IMR-90 (cell line): ENCODE results near the gene PI4KA. TPM values are rescaled to one million over a fixed set of nuclear protein-coding genes. Genes with fewer than 3 reads are reported as not detected.
"Not testable (repeated sequence)": the region's sequence is repeated elsewhere in the genome, so short reads cannot be mapped to it uniquely, and the experiment has no call there.

Experiments used
- ATAC-seq: fragments of 200-7000 bp; cut with Tn5 transposase; 2 replicates; pipeline ENCODE4 v1.9.1; 2020; ENCODE audit warnings: low read depth, mild to moderate bottlenecking, moderate library complexity
- BruUV-seq: library from RNA; stranded (reverse); fragments of 400-500 nt; replicated peaks from 2 replicates; lab custom pipeline; 2021; lab: Mats Ljungman, UMichigan
- CTCF ChIA-PET: fragments of 300-600 bp; formaldehyde crosslinking; extraction: SDS; loops from one replicate; lab custom pipeline; 2021; ENCODE audit warnings: antibody characterized with exemption; lab: Yijun Ruan, JAX
- POLR2A ChIA-PET: fragments of 300-600 bp; sonication (Branson Sonifier 250); formaldehyde crosslinking; loops from one replicate; lab custom pipeline; 2022; ENCODE audit warnings: antibody characterized with exemption; ENCODE audit not compliant: unreplicated experiment; lab: Charles Lee
- DNase-seq: peaks from one replicate; pipeline ENCODE4 v3.0.0; 2013
- H2AFZ ChIP-seq: replicated peaks from 2 replicates; pipeline ENCODE3; 2013; ENCODE audit warnings: low read length, mild to moderate bottlenecking; ENCODE audit not compliant: poor library complexity
- H2AK5ac ChIP-seq: 2 replicates; pipeline ENCODE4 v1.6.1; 2013; ENCODE audit warnings: low read depth, low read length, inconsistent platforms
- H2AK9ac ChIP-seq: replicated peaks from 2 replicates; pipeline ENCODE3; 2013; ENCODE audit warnings: mild to moderate bottlenecking, low read depth, low read length, moderate library complexity; ENCODE audit not compliant: poor library complexity
- H2BK120ac ChIP-seq: 2 replicates; pipeline ENCODE4 v1.6.1; 2013; ENCODE audit warnings: low read depth, low read length, inconsistent platforms
- H2BK15ac ChIP-seq: 3 replicates; pipeline ENCODE4 v1.6.1; 2013; ENCODE audit warnings: low read depth, low read length, inconsistent platforms
- H2BK20ac ChIP-seq: 2 replicates; pipeline ENCODE4 v1.6.1; 2013; ENCODE audit warnings: low read depth, mild to moderate bottlenecking, inconsistent platforms, low read length, moderate library complexity
- H2BK5ac ChIP-seq: 2 replicates; pipeline ENCODE4 v1.6.1; 2013; ENCODE audit warnings: mild to moderate bottlenecking, low read depth, low read length, inconsistent platforms; ENCODE audit not compliant: poor library complexity, severe bottlenecking
- H3K14ac ChIP-seq: replicated peaks from 2 replicates; pipeline ENCODE4 v1.6.1; 2013; ENCODE audit warnings: low read depth, low read length, inconsistent platforms
- H3K18ac ChIP-seq: 2 replicates; pipeline ENCODE4 v1.6.1; 2013; ENCODE audit warnings: low read depth, low read length, control low read depth
- H3K23ac ChIP-seq: 2 replicates; pipeline ENCODE4 v1.6.1; 2013; ENCODE audit warnings: low read depth, low read length, inconsistent platforms
- H3K27ac ChIP-seq: 2 replicates; pipeline ENCODE4 v1.5.1; 2013; ENCODE audit warnings: mild to moderate bottlenecking, control low read depth, low read length; ENCODE audit not compliant: insufficient read depth
- H3K27me3 ChIP-seq: 2 replicates; pipeline ENCODE4 v1.6.1; 2013; ENCODE audit warnings: low read length; ENCODE audit not compliant: control insufficient read depth, insufficient read depth
- H3K36me3 ChIP-seq: 2 replicates; pipeline ENCODE4 v1.6.1; 2013; ENCODE audit warnings: low read length, mixed read lengths; ENCODE audit not compliant: control insufficient read depth, insufficient read depth
- H3K4ac ChIP-seq: 2 replicates; pipeline ENCODE4 v1.6.1; 2013; ENCODE audit warnings: low read depth, low read length, inconsistent platforms
- H3K4me1 ChIP-seq: 2 replicates; pipeline ENCODE4 v1.6.1; 2013; ENCODE audit warnings: low read length, mixed read lengths; ENCODE audit not compliant: control insufficient read depth, insufficient read depth
- H3K4me2 ChIP-seq: 2 replicates; pipeline ENCODE4 v1.6.1; 2013; ENCODE audit warnings: low read depth, mild to moderate bottlenecking, control low read depth, low read length, moderate library complexity
- H3K4me3 ChIP-seq: 2 replicates; pipeline ENCODE4 v1.5.1; 2013; ENCODE audit warnings: low read depth, mild to moderate bottlenecking, control low read depth, low read length, moderate library complexity; ENCODE audit not compliant: insufficient read depth
- H3K56ac ChIP-seq: 2 replicates; pipeline ENCODE4 v1.6.1; 2013; ENCODE audit warnings: low read length, inconsistent platforms; ENCODE audit not compliant: insufficient read depth; ENCODE audit errors: extremely low read depth
- H3K79me1 ChIP-seq, 2 experiments: 2 replicates each; pipeline ENCODE4 v1.6.1; 2013; ENCODE audit warnings: low read length in 2 of 2, inconsistent platforms in 1 of 2, low read depth in 1 of 2
- H3K9ac ChIP-seq: 2 replicates; pipeline ENCODE4 v1.6.1; 2013; ENCODE audit warnings: low read depth, low read length, control low read depth
- H3K9me1 ChIP-seq: 2 replicates; pipeline ENCODE4 v1.6.1; 2013; ENCODE audit warnings: low read length, inconsistent platforms; ENCODE audit not compliant: insufficient read depth
- H3K9me3 ChIP-seq: 2 replicates; pipeline ENCODE4 v1.6.1; 2013; ENCODE audit warnings: low read length; ENCODE audit not compliant: control insufficient read depth, insufficient read depth
- H4K20me1 ChIP-seq: 2 replicates; pipeline ENCODE4 v1.6.1; 2013; ENCODE audit warnings: low read length, inconsistent platforms; ENCODE audit not compliant: insufficient read depth
- H4K5ac ChIP-seq: 2 replicates; pipeline ENCODE4 v1.6.1; 2013; ENCODE audit warnings: mild to moderate bottlenecking, low read depth, low read length, control low read depth
- H4K8ac ChIP-seq, 2 experiments: 2 replicates each; pipeline ENCODE4 v1.6.1; 2013; ENCODE audit warnings: low read depth in 2 of 2, low read length in 2 of 2, control low read depth in 1 of 2, inconsistent platforms in 1 of 2
- H4K91ac ChIP-seq: 2 replicates; pipeline ENCODE4 v1.6.1; 2013; ENCODE audit warnings: low read depth, low read length, inconsistent platforms; ENCODE audit not compliant: insufficient read depth
- WGBS, 2 experiments: methylation state at CpG; one replicate each; pipeline versions ENCODE4 v1.1.5 to v1.1.7; 2013; ENCODE audit warnings: missing lambda C conversion rate in 2 of 2; ENCODE audit not compliant: insufficient read length in 1 of 2; ENCODE audit errors: extremely low coverage in 2 of 2; 5-methylcytosine and 5-hydroxymethylcytosine counted together
- dilution Hi-C: fragments of 300-500 bp; cut with HindIII; formaldehyde crosslinking; loops from one replicate; pipeline ENCODE4 v1.14.3; 2018; ENCODE audit warnings: low sequenced_read_pairs; ENCODE audit not compliant: unreplicated experiment
- in situ Hi-C: fragments of 300-500 bp; cut with MboI; formaldehyde crosslinking; loops from 3 replicates; pipeline ENCODE4 v1.14.3; 2019; ENCODE audit warnings: low sequenced_read_pairs, inconsistent platforms, mixed read lengths
- intact Hi-C: fragments of 100-400 bp; cut with micrococcal nuclease; formaldehyde crosslinking; loops from 2 replicates; pipeline ENCODE4 v1.10.0; 2022
- polyA plus RNA-seq, 3 experiments: library from polyadenylated mRNA; depleted of rRNA; stranded (reverse); fragments of >200 nt; gene quantifications; 2 replicates each; pipeline ENCODE4 v1.2.3, GENCODE V29; 2012; ENCODE audit warnings: low replicate concordance in 1 of 3
- total RNA-seq: library from RNA; depleted of rRNA; stranded (reverse); fragments of >200 nt; gene quantifications from 2 replicates; pipeline ENCODE4 v1.2.3, GENCODE V29; 2012

Gene PI4KA
- total and polyA plus RNA-seq, 2 of the 4 experiments (the other 2 are of a cell fraction), result 16.8 to 35.5 TPM

DNA sequence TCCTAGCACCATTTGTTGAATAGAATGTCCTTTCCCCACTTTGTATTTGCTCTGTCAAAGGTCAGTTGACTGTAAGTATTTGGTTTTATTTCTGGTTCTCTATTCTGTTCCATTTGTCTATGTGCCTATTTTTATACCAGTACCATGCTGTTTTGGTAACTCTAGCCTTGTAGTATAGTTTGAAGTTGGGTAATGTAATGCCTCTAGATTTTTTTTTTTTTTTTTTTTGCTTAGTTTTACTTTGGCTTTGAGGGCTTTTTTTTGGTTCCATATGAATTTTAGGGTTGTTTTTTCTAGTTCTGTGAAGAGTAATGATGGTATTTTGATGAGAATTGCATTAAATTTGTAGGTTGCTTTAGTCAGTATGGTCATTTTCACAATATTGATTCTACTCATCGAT is 183.0 kb downstream of the PI4KA start:
- H3K14ac ChIP-seq, in situ Hi-C loops, H3K79me1 ChIP-seq, DNase-seq, H4K8ac ChIP-seq, H4K20me1 ChIP-seq, H3K9me3 ChIP-seq, H3K18ac ChIP-seq, H2BK5ac ChIP-seq, H2AK5ac ChIP-seq, BruUV-seq, H3K56ac ChIP-seq, H3K4ac ChIP-seq, POLR2A ChIA-PET, H2AFZ ChIP-seq, ATAC-seq, H3K23ac ChIP-seq, H2AK9ac ChIP-seq, H4K91ac ChIP-seq, H3K9me1 ChIP-seq, H2BK20ac ChIP-seq, intact Hi-C loops, H3K4me3 ChIP-seq, H3K4me2 ChIP-seq, CTCF ChIA-PET, H2BK120ac ChIP-seq, H4K5ac ChIP-seq, H3K4me1 ChIP-seq, H3K9ac ChIP-seq, dilution Hi-C loops, H2BK15ac ChIP-seq, H3K36me3 ChIP-seq, H3K27ac ChIP-seq: not testable (repeated sequence)
- no CpG with 5 or more reads among the region's 1 CpG for WGBS, 2 experiments
- peaks cover 14% of the 10 kb centered on the region for H3K27me3 ChIP-seq
